KMS-11 (cell line): ENCODE measurements around the gene FOXP4.

Experiments
- H2AFZ ChIP-seq: fragments of 200-600 bp; sonication (generic); 2 replicates; pipeline ENCODE4 v1.6.1; 2016; ENCODE audit warnings: antibody characterized with exemption, mixed run types, low read depth
- H3K27ac ChIP-seq: fragments of 200-600 bp; sonication (generic); 2 replicates; pipeline ENCODE4 v1.6.1; 2016; ENCODE audit warnings: mild to moderate bottlenecking, mixed run types
- H3K27me3 ChIP-seq: fragments of 200-600 bp; sonication (generic); 2 replicates; pipeline ENCODE4 v1.6.1; 2017; ENCODE audit warnings: mild to moderate bottlenecking, low read depth, mixed run types, moderate library complexity; ENCODE audit not compliant: insufficient read depth
- H3K36me3 ChIP-seq: fragments of 200-600 bp; sonication (generic); 2 replicates; pipeline ENCODE4 v1.6.1; 2017; ENCODE audit warnings: mild to moderate bottlenecking, mixed run types; ENCODE audit not compliant: insufficient read depth
- H3K4me1 ChIP-seq: fragments of 200-600 bp; sonication (generic); 2 replicates; pipeline ENCODE4 v1.6.1; 2016; ENCODE audit warnings: mild to moderate bottlenecking, low read depth, mixed run types; ENCODE audit not compliant: poor library complexity, severe bottlenecking
- H3K4me2 ChIP-seq: fragments of 200-600 bp; sonication (generic); 2 replicates; pipeline ENCODE4 v1.7.0; 2016; ENCODE audit warnings: mild to moderate bottlenecking, mixed run types
- H3K4me3 ChIP-seq: fragments of 200-600 bp; sonication (generic); IDR thresholded peaks from 2 replicates; pipeline ENCODE4 v1.6.1; 2017; ENCODE audit warnings: low read depth, low read length, mixed read lengths; ENCODE audit not compliant: insufficient read depth
- H3K79me2 ChIP-seq: fragments of 200-600 bp; sonication (generic); 2 replicates; pipeline ENCODE4 v1.6.1; 2016; ENCODE audit warnings: low read depth, mixed run types; ENCODE audit not compliant: insufficient read depth
- H3K9ac ChIP-seq: fragments of 200-600 bp; sonication (generic); 2 replicates; pipeline ENCODE4 v1.6.1; 2016; ENCODE audit warnings: mild to moderate bottlenecking, mixed run types
- H4K20me1 ChIP-seq: fragments of 200-600 bp; sonication (generic); 2 replicates; pipeline ENCODE4 v1.6.1; 2016; ENCODE audit warnings: mild to moderate bottlenecking, mixed run types; ENCODE audit not compliant: insufficient read depth
- TF ChIP-seq, protein P1 (sequence below): fragments of 200-600 bp; sonication (generic); conservative IDR thresholded peaks from 2 replicates; pipeline ENCODE4 v1.6.1; 2017; ENCODE audit warnings: low read depth, mild to moderate bottlenecking, antibody characterized with exemption, low read length, moderate library complexity, mixed read lengths

The FOXP4 gene

DNA sequence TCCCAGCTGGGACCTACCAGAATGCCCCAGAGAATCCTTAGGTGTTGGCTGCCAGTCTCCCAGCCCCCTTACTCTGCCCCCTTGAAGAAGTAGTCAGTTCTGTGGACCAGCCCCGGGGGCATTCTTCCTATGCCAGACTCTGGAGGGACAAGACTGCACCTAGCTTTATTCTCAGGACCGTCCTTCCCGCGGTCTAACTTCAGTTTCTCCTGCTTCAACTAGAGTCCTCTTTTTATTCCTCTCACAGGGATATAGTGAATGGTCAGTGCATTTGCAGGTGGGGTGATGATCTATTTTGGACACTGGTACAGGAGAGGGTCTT is 56.2 kb downstream of the FOXP4 start:
- H3K27me3 ChIP-seq = no peaks in the 10 kb centered on the region
- no peaks in the 10 kb centered on the region for H3K36me3 ChIP-seq
- H3K4me2 ChIP-seq = peak overlapping the region; percentile 8; the same call in 1 of the 2 replicates
- H3K4me3 ChIP-seq = no peak overlapping the region
- H3K9ac ChIP-seq = no peak overlapping the region
- TF ChIP-seq, protein P1, sequence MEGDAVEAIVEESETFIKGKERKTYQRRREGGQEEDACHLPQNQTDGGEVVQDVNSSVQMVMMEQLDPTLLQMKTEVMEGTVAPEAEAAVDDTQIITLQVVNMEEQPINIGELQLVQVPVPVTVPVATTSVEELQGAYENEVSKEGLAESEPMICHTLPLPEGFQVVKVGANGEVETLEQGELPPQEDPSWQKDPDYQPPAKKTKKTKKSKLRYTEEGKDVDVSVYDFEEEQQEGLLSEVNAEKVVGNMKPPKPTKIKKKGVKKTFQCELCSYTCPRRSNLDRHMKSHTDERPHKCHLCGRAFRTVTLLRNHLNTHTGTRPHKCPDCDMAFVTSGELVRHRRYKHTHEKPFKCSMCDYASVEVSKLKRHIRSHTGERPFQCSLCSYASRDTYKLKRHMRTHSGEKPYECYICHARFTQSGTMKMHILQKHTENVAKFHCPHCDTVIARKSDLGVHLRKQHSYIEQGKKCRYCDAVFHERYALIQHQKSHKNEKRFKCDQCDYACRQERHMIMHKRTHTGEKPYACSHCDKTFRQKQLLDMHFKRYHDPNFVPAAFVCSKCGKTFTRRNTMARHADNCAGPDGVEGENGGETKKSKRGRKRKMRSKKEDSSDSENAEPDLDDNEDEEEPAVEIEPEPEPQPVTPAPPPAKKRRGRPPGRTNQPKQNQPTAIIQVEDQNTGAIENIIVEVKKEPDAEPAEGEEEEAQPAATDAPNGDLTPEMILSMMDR = no peak
- H2AFZ ChIP-seq = no peak overlapping the region; the same call in 1 of the 2 replicates
- no peaks in the 10 kb centered on the region for H3K79me2 ChIP-seq
- H3K27ac ChIP-seq = no peak overlapping the region
- H4K20me1 ChIP-seq = no peaks in the 10 kb centered on the region
- H3K4me1 ChIP-seq = peaks cover 4% of the 10 kb centered on the region

DNA sequence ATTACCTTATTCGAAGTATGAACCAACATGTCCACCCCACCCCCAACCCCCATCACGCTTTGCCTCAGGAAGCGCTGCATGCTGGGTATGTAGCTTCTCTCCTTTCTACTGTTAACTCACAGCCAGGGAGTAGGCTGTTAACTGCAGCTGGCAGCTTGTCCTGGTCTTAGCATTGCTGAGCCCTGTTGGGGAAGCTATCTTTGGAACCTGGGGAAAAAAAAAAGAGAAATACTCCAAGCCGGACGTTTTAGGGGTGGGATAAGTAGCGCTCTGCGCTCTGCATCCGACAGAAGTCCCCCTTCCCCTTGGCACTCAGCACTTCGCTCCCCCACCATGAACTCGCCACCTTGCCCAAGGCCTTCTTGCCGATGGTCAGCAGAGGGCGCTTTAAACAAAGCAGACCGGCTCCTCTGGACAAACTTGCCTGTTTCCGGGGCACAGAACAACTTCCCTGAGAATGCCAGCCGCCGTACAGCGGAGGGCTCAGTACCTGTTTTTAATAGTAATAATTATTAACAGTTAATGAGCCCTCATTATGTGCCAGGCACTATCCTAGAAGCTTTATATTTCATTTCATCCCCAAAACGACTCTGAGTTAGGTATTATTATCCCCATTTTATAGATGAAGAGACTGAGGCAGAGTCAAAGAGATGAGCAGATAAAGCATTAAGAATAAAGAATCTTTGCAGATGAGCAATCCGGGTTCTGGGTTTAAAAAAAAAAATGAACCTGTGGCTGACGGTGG is 56.9 kb downstream of the FOXP4 start:
- Histone ChIP-seq H3K4me3 (no peak overlapping the region), H3K9ac (no peak overlapping the region; the same call in 1 of the 2 replicates), H3K27ac (no peak overlapping the region)

DNA sequence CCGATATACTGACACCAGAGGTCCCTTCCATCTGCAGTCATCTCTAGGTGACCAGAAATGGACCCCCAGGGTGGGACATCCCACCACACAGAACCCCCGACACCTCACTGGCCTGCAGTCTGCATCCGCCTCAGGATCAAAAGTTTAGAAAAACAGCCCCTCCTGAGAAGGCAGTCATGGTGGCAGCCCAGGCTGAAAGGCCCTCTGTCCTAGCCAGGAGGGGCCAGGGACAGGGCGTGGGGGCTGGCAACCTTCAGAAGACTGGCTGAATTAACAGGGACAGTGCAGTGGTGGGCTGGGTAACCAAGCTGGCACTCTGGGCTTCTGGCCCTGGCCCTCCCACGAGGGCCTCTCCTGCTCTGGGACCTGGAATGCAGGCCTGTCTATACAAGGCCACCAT is 57.8 kb downstream of the FOXP4 start:
- Histone ChIP-seq H4K20me1 (no peaks in the 10 kb centered on the region), H3K4me3 (no peak overlapping the region), H3K4me2 (no peak overlapping the region), H3K27me3 (no peaks in the 10 kb centered on the region), H3K36me3 (no peaks in the 10 kb centered on the region), H3K79me2 (no peaks in the 10 kb centered on the region), H2AFZ (no peak overlapping the region), H3K9ac (no peak overlapping the region), H3K27ac (no peak overlapping the region), H3K4me1 (peaks cover 4% of the 10 kb centered on the region)
- TF ChIP-seq, protein P1 = no peak

More for the DNA sequence above, 56.9 kb downstream of the FOXP4 start:
- Histone ChIP-seq H3K27me3 (no peaks in the 10 kb centered on the region), H3K36me3 (no peaks in the 10 kb centered on the region), H2AFZ (peak overlapping the region; percentile 48; the same call in 1 of the 2 replicates), H3K4me1 (peaks cover 4% of the 10 kb centered on the region), H3K4me2 (peak overlapping the region; percentile 8; the same call in 1 of the 2 replicates), H3K79me2 (no peaks in the 10 kb centered on the region), H4K20me1 (no peaks in the 10 kb centered on the region)
- TF ChIP-seq, protein P1 = peak; percentile 84

DNA sequence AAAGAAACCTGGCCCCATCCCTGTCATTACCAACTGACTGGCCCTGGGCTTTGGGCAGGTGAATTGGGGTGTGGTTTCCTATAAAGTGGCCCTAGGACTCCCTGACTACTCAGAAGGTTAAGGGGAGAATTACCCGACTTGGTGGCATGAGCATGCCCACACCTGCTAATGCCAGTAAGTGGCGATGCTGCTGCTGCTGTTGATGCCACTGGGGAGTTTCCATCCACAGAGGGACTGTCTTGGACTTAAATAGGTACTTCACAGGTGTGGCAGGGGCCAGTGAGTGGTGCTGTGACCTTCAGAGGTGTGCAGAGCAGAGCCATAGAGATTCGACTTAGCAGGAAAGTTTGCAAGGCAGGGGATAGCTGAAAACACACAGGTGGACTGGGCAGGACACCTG is 59.5 kb downstream of the FOXP4 start:
- H3K27me3 ChIP-seq = no peaks in the 10 kb centered on the region
- TF ChIP-seq, protein P1 = no peak
- H3K4me2 ChIP-seq = no peak overlapping the region
- H3K9ac ChIP-seq = no peak overlapping the region
- H4K20me1 ChIP-seq = no peaks in the 10 kb centered on the region
- H2AFZ ChIP-seq = no peak overlapping the region
- no peaks in the 10 kb centered on the region for H3K79me2 ChIP-seq
- peaks cover 4% of the 10 kb centered on the region for H3K4me1 ChIP-seq
- H3K36me3 ChIP-seq = no peaks in the 10 kb centered on the region
- no peak overlapping the region for H3K27ac ChIP-seq
- H3K4me3 ChIP-seq = no peak overlapping the region
